AG04449 (cell line): Measurements from ENCODE around the gene EMC9.

Experiments used
- CTCF ChIA-PET: fragments of 350-600 bp; formaldehyde crosslinking; extraction: SDS; loops from one replicate; lab custom pipeline; 2021; ENCODE audit warnings: antibody characterized with exemption; lab: Yijun Ruan, JAX
- POLR2A ChIA-PET: fragments of 400-600, 350-600 bp; formaldehyde crosslinking; extraction: SDS; loops from one replicate; lab custom pipeline; 2020; ENCODE audit warnings: antibody characterized with exemption, inconsistent platforms; lab: Yijun Ruan, JAX
- DNase-seq: peaks from one replicate; pipeline ENCODE4 v3.0.0-alpha.2; 2010; ENCODE audit warnings: low read depth, low spot score
- H3K4me3 ChIP-seq: 2 replicates; pipeline ENCODE4 v1.5.1; 2011; ENCODE audit warnings: low read depth, mild to moderate bottlenecking, control low read depth, low read length
- CTCF ChIP-seq: IDR thresholded peaks from one replicate; pipeline ENCODE4 v1.5.1; 2011; ENCODE audit warnings: mild to moderate bottlenecking, moderate library complexity, low read length, control low read depth, inconsistent platforms; ENCODE audit not compliant: insufficient read depth; ENCODE audit errors: missing control alignments

Gene EMC9

GRCh38 chr14:24127673-24128072 is 13.7 kb downstream of the EMC9 start:
- ChIA-PET CTCF (interaction anchor here (0.9 to 2.3 kb wide), 6 partner anchors 12 to 70 kb away, joined by 3 to 9 read pairs (median 4); partner anchors contain the start of genes EMC9 and IRF9), POLR2A (interaction anchor here (1.0 kb wide), 1 partner anchor 8 kb away, joined by 3 read pairs; the partner anchor contains the start of gene PSME1)
- TF ChIP-seq CTCF: no peak
- DNase-seq: no peak
- no peak overlapping the region for H3K4me3 ChIP-seq

GRCh38 chr14:24126939-24127338 is 14.5 kb downstream of the EMC9 start:
- no peak for DNase-seq
- H3K4me3 ChIP-seq: no peak overlapping the region
- ChIA-PET CTCF (interaction anchor here (0.9 to 2.3 kb wide), 7 partner anchors 11 to 180 kb away, joined by 3 to 9 read pairs (median 3); partner anchors contain the start of genes EMC9 and IRF9), POLR2A (interaction anchor here (1.0 kb wide), 1 partner anchor 9 kb away, joined by 3 read pairs; the partner anchor contains the start of gene PSME1)
- TF ChIP-seq CTCF: no peak

- POLR2A ChIA-PET: interaction anchor here (1.8 kb wide), 1 partner anchor 23 kb away, joined by 5 read pairs; the partner anchor contains the start of genes PSME2 and RNF31
These were observed 17.7 kb downstream of the EMC9 start for GRCh38 chr14:24123424-24124417.

GRCh38 chr14:24122898-24123297 is 18.5 kb downstream of the EMC9 start:
- ChIA-PET POLR2A (interaction anchor here (1.8 kb wide), 1 partner anchor 24 kb away, joined by 5 read pairs; the partner anchor contains the start of genes PSME2 and RNF31), CTCF (interaction anchor here (1.0 to 1.7 kb wide), 4 partner anchors 14 to 38 kb away, joined by 3 to 5 read pairs (median 4); partner anchors contain the start of genes EMC9 and IRF9)
- TF ChIP-seq CTCF: no peak
- no peak for DNase-seq
- no peak overlapping the region for H3K4me3 ChIP-seq

More at GRCh38 chr14:24123424-24124417, 17.7 kb downstream of the EMC9 start:
- CTCF ChIA-PET: interaction anchor here (0.8 to 1.5 kb wide), 4 partner anchors 15 to 66 kb away, joined by 3 to 5 read pairs (median 4); partner anchors contain the start of gene EMC9
- H3K4me3 ChIP-seq: no peak overlapping the region
- no peak for TF ChIP-seq CTCF
- no peak for DNase-seq

- TF ChIP-seq CTCF: no peak
- ChIA-PET POLR2A (interaction anchor here (1.8 kb wide), 1 partner anchor 24 kb away, joined by 5 read pairs; the partner anchor contains the start of genes PSME2 and RNF31), CTCF (interaction anchor here (1.2 to 1.7 kb wide), 3 partner anchors 16 to 64 kb away, joined by 3 to 5 read pairs (median 4); partner anchors contain the start of gene IRF9)
- H3K4me3 ChIP-seq: no peak overlapping the region
- no peak for DNase-seq
These were observed 19.0 kb downstream of the EMC9 start for GRCh38 chr14:24122416-24122815.
